ENCODE results near the gene VAC14. TPM values are rescaled to one million over a fixed set of nuclear protein-coding genes. Genes with fewer than 3 reads are reported as not detected.

The VAC14 gene
- total RNA-seq, 4 donors from 2014 or later, result 25.7 to 49.5 (median 40.4) TPM

GRCh38 chr16:70686376-70687101 lies 114.4 kb downstream of the VAC14 start:
- Histone ChIP-seq H3K4me3 (peak overlapping the region; percentile 31 to 66 (median 36)), H3K4me1 (peaks cover 5 to 91% (median 83%) of the 10 kb centered on the region in 4 donors), H3K27ac (peak overlapping the region; percentile 80 to 97 (median 86)), H3K9me3 (no peaks in the 10 kb centered on the region), H3K27me3 (no peaks in the 10 kb centered on the region), H3K36me3 (no peaks in the 10 kb centered on the region)
- WGBS, 2 donors, result 39 to 40% methylated on average over 25 to 29 of the region's 29 CpGs
- TF ChIP-seq EP300 (IDR thresholded peaks at IDR 0.05), result no peak
- TF ChIP-seq CTCF (IDR thresholded peaks at IDR 0.05), result peak in 1 of 5 experiments; percentile 48
- no peak for DNase-seq (ENCODE audit: low spot score in 2 of 2)

GRCh38 chr16:70685938-70686375 lies 115.0 kb downstream of the VAC14 start, which contains the start of gene MTSS2:
Gene MTSS2, minus strand, starts transcription at chr16:70686053. Its CDS starts 262 bp downstream, at chr16:70685791.
- WGBS, 2 donors, result 0% methylated on average over 5 to 53 of the region's 72 CpGs

DNA sequence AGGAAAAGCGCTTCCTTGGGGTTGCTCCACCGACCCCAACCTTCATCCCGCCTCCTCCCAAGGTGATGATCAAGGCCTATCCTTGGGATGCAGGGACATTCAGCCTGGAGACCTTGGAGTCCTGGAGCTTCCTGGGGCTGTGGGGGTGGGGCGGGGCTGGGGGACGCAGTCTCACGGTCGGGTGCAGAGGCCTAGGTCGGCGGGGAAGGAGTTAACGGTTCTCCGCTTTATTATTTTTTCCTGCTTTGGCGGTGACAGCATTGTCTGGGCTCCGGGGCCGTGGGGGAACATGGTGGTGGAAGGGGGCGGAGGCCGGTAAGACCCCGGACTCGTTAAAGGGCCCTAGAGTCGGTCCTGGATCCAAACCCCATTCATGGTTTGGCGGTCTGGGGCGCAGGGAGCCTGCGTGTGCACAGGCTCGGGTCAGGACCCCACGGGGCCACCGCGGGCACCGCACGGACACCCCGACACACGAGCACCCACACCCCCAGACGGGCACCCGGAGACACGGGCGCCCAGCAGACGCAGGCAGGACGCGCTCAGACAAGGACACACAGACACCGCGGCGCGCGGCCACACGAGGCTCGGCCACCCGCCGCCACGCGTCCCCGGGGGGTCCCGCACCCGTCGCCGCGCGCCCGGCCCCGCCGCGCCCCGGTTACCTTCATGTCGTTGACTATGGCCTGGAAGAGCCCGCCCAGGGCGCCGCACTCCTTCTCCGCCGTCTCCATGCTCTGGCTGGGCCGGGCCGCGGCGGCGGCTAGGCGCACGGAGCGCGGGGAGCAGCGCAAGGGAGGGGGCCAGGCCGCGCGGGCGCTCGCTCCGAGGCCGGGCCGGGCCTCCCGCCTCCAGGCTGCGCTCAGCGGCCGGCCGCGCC lies 115.7 kb downstream of the VAC14 start:
- no peak for DNase-seq (ENCODE audit: low spot score in 2 of 2)
- Histone ChIP-seq H3K9me3 (no peaks in the 10 kb centered on the region), H3K36me3 (no peaks in the 10 kb centered on the region), H3K4me3 (peak overlapping the region; percentile 58 to 66 (median 62)), H3K27ac (peak overlapping the region; percentile 50 to 92 (median 78)), H3K4me1 (peaks cover 0 to 91% (median 83%) of the 10 kb centered on the region in 4 donors), H3K27me3 (no peaks in the 10 kb centered on the region)
- TF ChIP-seq CTCF (IDR thresholded peaks at IDR 0.05) (no peak), EP300 (IDR thresholded peaks at IDR 0.05) (no peak), POLR2A (IDR thresholded peaks at IDR 0.05) (no peak)
- 2 to 4% methylated on average over 32 to 55 of the region's 90 CpGs for WGBS, 2 donors

More at GRCh38 chr16:70685938-70686375, 115.0 kb downstream of the VAC14 start, which contains the start of gene MTSS2:
- no peaks in the 10 kb centered on the region for H3K9me3 ChIP-seq
- peak within 1 kb of the TSS; percentile 80 to 97 (median 86) for H3K27ac ChIP-seq
- H3K4me1 ChIP-seq, result peaks cover 5 to 91% (median 83%) of the 10 kb centered on the region in 4 donors
- TF ChIP-seq CTCF (IDR thresholded peaks at IDR 0.05) (peak in 1 of 5 experiments; percentile 15), POLR2A (IDR thresholded peaks at IDR 0.05) (peak; percentile 46 to 63), EP300 (IDR thresholded peaks at IDR 0.05) (peak in 1 of 2 donors; percentile 65)
- H3K4me3 ChIP-seq, result peak within 1 kb of the TSS; percentile 58 to 66 (median 62)
- DNase-seq (ENCODE audit: low spot score in 2 of 2), result peak; percentile 72 to 74
- H3K36me3 ChIP-seq, result no peaks in the 10 kb centered on the region
- H3K27me3 ChIP-seq, result no peaks in the 10 kb centered on the region

- H3K4me1 ChIP-seq, result peaks cover 0 to 90% (median 79%) of the 10 kb centered on the region in 4 donors
Observed at GRCh38 chr16:70684146-70685060, 116.6 kb downstream of the VAC14 start.

More at GRCh38 chr16:70684146-70685060, 116.6 kb downstream of the VAC14 start:
- Histone ChIP-seq H3K27me3 (no peaks in the 10 kb centered on the region), H3K9me3 (no peaks in the 10 kb centered on the region), H3K36me3 (peaks cover 0 to 5% (median 0%) of the 10 kb centered on the region in 3 donors), H3K27ac (peak overlapping the region; percentile 50 to 92 (median 78)), H3K4me3 (peak overlapping the region; percentile 58 to 66 (median 62))
- DNase-seq (ENCODE audit: low spot score in 2 of 2), result no peak
- WGBS, 2 donors, result 31 to 44% methylated on average over 6 to 14 of the region's 14 CpGs
- TF ChIP-seq CTCF (IDR thresholded peaks at IDR 0.05) (no peak), EP300 (IDR thresholded peaks at IDR 0.05) (no peak), POLR2A (IDR thresholded peaks at IDR 0.05) (no peak)
